Heart left ventricle (tissue), 16 donors: ENCODE data around the gene MSI1. TPM values are rescaled to one million over a fixed set of nuclear protein-coding genes. Genes with fewer than 3 reads are reported as not detected.

Experiments used
- ATAC-seq, 4 donors: fragments of 200-7000 bp; cut with Tn5 transposase; one replicate each; pipeline ENCODE4 v1.9.1; 2020 to 2022; ENCODE audit warnings: moderate library complexity in 4 of 4, mild to moderate bottlenecking in 3 of 4, moderate number of reproducible peaks in 1 of 4
- DNase-seq, 5 donors: peaks; one replicate each; pipeline ENCODE4 v3.0.0-alpha.2; 2020
- H3K27ac ChIP-seq, 12 donors: fragments of 200-600 bp; sonication (generic) in 4 of 12; one replicate each; pipeline versions ENCODE4 v1.5.0 to v1.8.0; 2016 to 2022; ENCODE audit warnings: mild to moderate bottlenecking in 2 of 12
- H3K27me3 ChIP-seq, 9 donors: fragments of 200-600 bp; sonication (generic) in 2 of 9; one replicate each; pipeline versions ENCODE4 v1.5.1 to v1.8.0; 2016 to 2022; ENCODE audit warnings: mild to moderate bottlenecking in 3 of 9
- H3K36me3 ChIP-seq, 9 donors: fragments of 200-600 bp; sonication (generic) in 2 of 9; one replicate each; pipeline versions ENCODE4 v1.5.0 to v1.8.0; 2018 to 2022; ENCODE audit warnings: mild to moderate bottlenecking in 2 of 9
- H3K4me1 ChIP-seq, 12 donors: fragments of 200-600 bp; sonication (generic) in 4 of 12; one replicate each; pipeline versions ENCODE4 v1.5.0 to v1.8.0; 2016 to 2022; ENCODE audit warnings: mild to moderate bottlenecking in 3 of 12
- H3K4me3 ChIP-seq, 12 donors: fragments of 200-600 bp; sonication (generic) in 4 of 12; one replicate each; pipeline versions ENCODE4 v1.5.0 to v1.8.0; 2017 to 2022; ENCODE audit warnings: mild to moderate bottlenecking in 9 of 12, moderate library complexity in 4 of 12
- H3K9me3 ChIP-seq, 12 donors: fragments of 200-600 bp; sonication (generic) in 4 of 12; one replicate each; pipeline versions ENCODE4 v1.5.0 to v1.8.0; 2016 to 2022; ENCODE audit warnings: mild to moderate bottlenecking in 1 of 12
- POLR2A ChIP-seq, 2 donors: fragments of 450-650 bp; IDR thresholded peaks; one replicate each; pipeline ENCODE4 v1.6.1; 2017; ENCODE audit warnings: antibody characterized with exemption in 2 of 2, mild to moderate bottlenecking in 2 of 2, moderate library complexity in 2 of 2
- WGBS, 4 donors: extraction: QIAGEN DNeasy Blood & Tissue Kit in 2 of 4; methylation state at CpG; one replicate each; pipeline versions ENCODE4 v1.1.5 to v1.1.7; 2013 to 2018; 5-methylcytosine and 5-hydroxymethylcytosine counted together
- intact Hi-C, 10 donors: fragments of 100-400 bp; cut with DNase I; formaldehyde crosslinking; loops; one replicate each; pipeline versions ENCODE4 v1.11.1 to v1.14.2; 2022
- polyA plus RNA-seq, 2 donors: library from polyadenylated mRNA; stranded (reverse); fragments of 200-250 nt; gene quantifications; one replicate each; pipeline ENCODE4 v1.2.3, GENCODE V29; 2013
- total RNA-seq, 9 donors: library from RNA; depleted of rRNA in 2 of 9; stranded (reverse); fragments of >200 nt in 2 of 9; fragmentation: NEBNext Ultra II Directional in 3 of 9; extraction: Animal tissue kit (Norgen Biotek cat#: 25700) in 3 of 9; gene quantifications; one replicate each; pipeline versions ENCODE4 v1.1.0 to v1.2.4, GENCODE V29; 2016 to 2023
- TF ChIP-seq, protein P1 (sequence below), 12 donors: fragments of 200-600 bp; sonication (generic) in 4 of 12; IDR thresholded peaks; one replicate each; pipeline versions ENCODE4 v1.5.0 to v1.8.0; 2018 to 2022; ENCODE audit warnings: antibody characterized with exemption in 12 of 12, mild to moderate bottlenecking in 5 of 12
- donor health status: ischemic (EF 13 %, LVEDD 7.1; RV severe dilation, severe dysfunction).
- donor health status: healthy with polysubstance abuse.
- donor health status: DM: no; HTN: yes; CAD: no.
- donor health status: DM: no; HTN: no; CAD: no.
- donor health status: ischemic (EF 25% LVEDD 6.9; RV normal size, moderate dysfunction).
- donor health status: ischemic (EF 25% LVEDD 5.7; RV mildly dilated, moderate dysfunction).
- donor health status: healthy.
- donor health status: DM: yes; HTN: yes; CAD: no.
- donor health status: ischemic (EF 35%, LVEDD 5.7; RV mildly dilated, moderate dysfunction).
- donor health status: nonischemic (EF 11% LVEDD 7.7; RV severe dilation, severe dysfunction).
- donor health status: DM: yes; HTN: yes; CAD: no.
- donor health status: PGD.
- donor health status: ischemic (EF 29% LVEDD 5.4; RV normal size, mild dysfunction).
- donor health status: nonischemic (EF 23%, LVEDD 6.1; RV moderate dilation, normal function).

Gene MSI1
- total and polyA plus RNA-seq, 11 donors, result 2.1 to 8.7 (median 5.4) TPM

DNA sequence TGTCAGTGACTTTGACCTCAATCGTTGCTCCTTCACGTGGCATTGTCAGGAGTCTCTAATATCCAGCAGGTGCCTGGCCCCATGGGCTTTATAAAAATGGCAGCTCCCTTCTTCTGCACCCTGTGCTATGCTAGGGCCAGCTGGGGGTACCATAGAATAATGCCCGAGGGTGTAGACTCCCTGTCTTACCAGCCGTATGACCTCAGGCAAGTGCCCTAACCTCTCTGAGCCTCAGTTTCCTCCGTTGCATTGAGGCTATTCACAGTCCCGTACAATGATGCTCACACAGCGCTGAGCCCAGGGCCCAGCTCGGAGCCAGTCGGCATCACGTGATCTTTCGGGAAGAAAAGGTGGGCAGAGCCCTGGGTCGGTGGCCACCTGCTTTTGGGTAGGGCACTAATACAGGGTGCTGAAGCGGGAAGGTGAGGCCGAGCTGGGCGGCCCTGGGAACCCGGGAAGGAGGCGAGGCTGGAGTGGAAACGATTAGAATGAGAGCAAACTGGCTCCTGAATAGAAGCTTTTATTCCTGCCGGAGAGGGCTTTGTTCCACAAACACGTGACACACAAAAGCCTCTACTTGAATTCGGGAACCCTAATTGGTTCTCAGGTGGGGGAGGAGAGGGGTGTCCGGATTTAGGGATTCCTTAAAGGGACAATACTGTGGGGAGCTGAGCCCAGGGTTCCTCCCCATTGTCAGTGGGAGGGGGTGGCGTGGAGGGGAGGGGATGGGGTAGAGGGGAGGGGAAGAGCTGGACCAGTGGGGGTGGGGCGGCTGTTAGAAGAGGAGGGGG lies 19.9 kb upstream of the MSI1 start:
- H3K27ac ChIP-seq, result no peak overlapping the region
- no peaks in the 10 kb centered on the region for H3K9me3 ChIP-seq
- ATAC-seq (peak in 2 of 4 donors; percentile 22 to 24), DNase-seq (no peak)
- H3K4me3 ChIP-seq, result peak overlapping the region in 3 of 12 donors; percentile 5 to 26 (median 21)
- H3K36me3 ChIP-seq, result no peaks in the 10 kb centered on the region
- no peak for TF ChIP-seq POLR2A (IDR thresholded peaks at IDR 0.05)
- TF ChIP-seq, protein P1, sequence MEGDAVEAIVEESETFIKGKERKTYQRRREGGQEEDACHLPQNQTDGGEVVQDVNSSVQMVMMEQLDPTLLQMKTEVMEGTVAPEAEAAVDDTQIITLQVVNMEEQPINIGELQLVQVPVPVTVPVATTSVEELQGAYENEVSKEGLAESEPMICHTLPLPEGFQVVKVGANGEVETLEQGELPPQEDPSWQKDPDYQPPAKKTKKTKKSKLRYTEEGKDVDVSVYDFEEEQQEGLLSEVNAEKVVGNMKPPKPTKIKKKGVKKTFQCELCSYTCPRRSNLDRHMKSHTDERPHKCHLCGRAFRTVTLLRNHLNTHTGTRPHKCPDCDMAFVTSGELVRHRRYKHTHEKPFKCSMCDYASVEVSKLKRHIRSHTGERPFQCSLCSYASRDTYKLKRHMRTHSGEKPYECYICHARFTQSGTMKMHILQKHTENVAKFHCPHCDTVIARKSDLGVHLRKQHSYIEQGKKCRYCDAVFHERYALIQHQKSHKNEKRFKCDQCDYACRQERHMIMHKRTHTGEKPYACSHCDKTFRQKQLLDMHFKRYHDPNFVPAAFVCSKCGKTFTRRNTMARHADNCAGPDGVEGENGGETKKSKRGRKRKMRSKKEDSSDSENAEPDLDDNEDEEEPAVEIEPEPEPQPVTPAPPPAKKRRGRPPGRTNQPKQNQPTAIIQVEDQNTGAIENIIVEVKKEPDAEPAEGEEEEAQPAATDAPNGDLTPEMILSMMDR (IDR thresholded peaks at IDR 0.05), result no peak
- H3K4me1 ChIP-seq, result peaks cover 0 to 5% (median 0%) of the 10 kb centered on the region in 12 donors
- intact Hi-C loops, result no loop called here
- WGBS, 4 donors, result 11 to 21% (median 14%) methylated on average over 23 to 24 of the region's 24 CpGs
- peaks cover 0 to 19% (median 5%) of the 10 kb centered on the region in 9 donors for H3K27me3 ChIP-seq

DNA sequence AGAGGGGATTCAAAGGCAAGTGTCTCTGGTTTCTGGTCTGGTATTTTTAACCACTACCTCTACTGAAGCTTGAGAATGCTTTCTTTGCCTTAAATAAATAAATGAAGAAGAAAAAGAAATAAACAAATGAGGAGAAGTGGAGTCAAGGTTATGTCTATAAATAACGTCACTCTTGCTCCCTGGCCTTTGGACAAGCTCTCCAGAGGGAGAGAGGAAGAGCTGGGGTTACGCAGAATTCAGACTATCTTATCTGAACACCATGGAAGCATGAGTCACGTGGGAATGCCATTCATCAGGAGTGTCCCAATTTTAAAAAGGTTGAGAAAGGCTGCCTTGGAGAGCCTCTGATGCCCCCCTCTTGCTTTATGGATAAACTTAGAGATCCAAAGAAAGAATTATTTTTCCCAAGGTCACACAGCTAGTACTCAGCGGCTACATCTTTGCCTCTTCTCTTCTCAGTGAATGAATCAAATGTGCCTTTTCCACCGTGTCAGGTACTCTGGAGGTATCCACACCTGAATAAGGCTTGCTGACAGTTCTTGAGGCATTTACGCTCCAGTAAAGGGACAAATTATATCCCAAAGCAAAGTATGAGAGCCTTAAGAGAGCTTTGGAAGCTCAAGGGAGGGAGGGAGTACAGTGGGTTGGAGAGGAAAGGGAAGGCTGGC lies 12.9 kb upstream of the MSI1 start:
- TF ChIP-seq, protein P1 (IDR thresholded peaks at IDR 0.05), result no peak
- no peak for TF ChIP-seq POLR2A (IDR thresholded peaks at IDR 0.05)
- WGBS, 4 donors, result 21 to 27% (median 24%) methylated on average over 6 of the region's 6 CpGs
- intact Hi-C loops, result no loop called here

DNA sequence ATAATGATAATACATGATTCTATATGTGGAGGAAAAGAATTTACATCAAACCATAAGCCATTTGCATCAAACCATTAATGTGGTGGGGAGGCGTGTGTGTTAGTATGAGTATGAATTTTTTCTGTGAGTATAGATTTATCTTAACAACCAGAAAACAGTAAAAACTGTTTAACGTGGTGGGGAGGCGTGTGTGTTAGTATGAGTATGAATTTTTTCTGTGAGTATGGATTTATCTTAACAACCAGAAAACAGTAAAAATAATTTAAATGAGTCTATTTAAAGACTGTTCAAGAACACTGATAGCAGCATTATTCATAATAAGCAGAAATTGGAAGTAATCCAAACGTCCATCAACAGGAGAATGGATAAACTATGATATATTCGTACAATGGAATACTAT lies 9.1 kb upstream of the MSI1 start:
- Histone ChIP-seq H3K4me3 (no peak overlapping the region), H3K27me3 (peaks cover 0 to 32% (median 0%) of the 10 kb centered on the region in 9 donors), H3K9me3 (no peaks in the 10 kb centered on the region), H3K36me3 (no peaks in the 10 kb centered on the region), H3K4me1 (peaks cover 0 to 18% (median 6%) of the 10 kb centered on the region in 12 donors), H3K27ac (no peak overlapping the region)
- TF ChIP-seq, protein P1 (IDR thresholded peaks at IDR 0.05), result no peak
- no peak for TF ChIP-seq POLR2A (IDR thresholded peaks at IDR 0.05)
- WGBS, 4 donors, result 50 to 60% (median 56%) methylated on average over 5 of the region's 5 CpGs
- no peak for ATAC-seq
- no peak for DNase-seq
- intact Hi-C loops, result no loop called here

More for the DNA sequence above, 12.9 kb upstream of the MSI1 start:
- Histone ChIP-seq H3K4me1 (peaks cover 0 to 18% (median 6%) of the 10 kb centered on the region in 12 donors), H3K4me3 (no peak overlapping the region), H3K27me3 (peaks cover 0 to 19% (median 5%) of the 10 kb centered on the region in 9 donors), H3K27ac (peak overlapping the region in 7 of 12 donors; percentile 20 to 69 (median 54)), H3K36me3 (no peaks in the 10 kb centered on the region), H3K9me3 (no peaks in the 10 kb centered on the region)
- DNase-seq (no peak), ATAC-seq (peak; percentile 88 to 97 (median 94))

DNA sequence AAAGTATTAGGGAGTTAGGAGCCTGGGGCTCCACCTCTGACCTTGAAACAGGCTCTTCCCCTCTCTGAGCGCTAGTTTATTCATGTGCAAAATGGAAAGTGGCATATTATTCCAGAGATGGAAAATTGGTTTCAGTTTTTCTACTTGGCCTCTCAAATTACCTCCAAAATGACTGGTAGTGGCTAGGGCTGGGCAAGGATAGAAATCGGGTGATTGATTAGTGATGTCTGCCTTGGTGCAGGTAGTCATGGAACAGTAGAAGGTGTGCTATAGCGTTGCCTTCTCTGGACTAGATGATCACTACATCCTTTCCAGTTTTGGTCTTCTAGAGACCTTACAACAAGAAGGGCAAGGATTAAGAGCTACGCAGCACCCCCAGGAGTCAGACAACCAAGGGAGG lies 8.6 kb upstream of the MSI1 start:
- WGBS, 4 donors, result 88 to 92% (median 91%) methylated on average over 4 of the region's 4 CpGs
- no peak overlapping the region for H3K27ac ChIP-seq

More for the DNA sequence above, 8.6 kb upstream of the MSI1 start:
- Histone ChIP-seq H3K9me3 (no peaks in the 10 kb centered on the region), H3K27me3 (peaks cover 0 to 33% (median 0%) of the 10 kb centered on the region in 9 donors), H3K4me1 (peaks cover 0 to 17% (median 5%) of the 10 kb centered on the region in 12 donors), H3K36me3 (no peaks in the 10 kb centered on the region), H3K4me3 (no peak overlapping the region)
- no peak for TF ChIP-seq POLR2A (IDR thresholded peaks at IDR 0.05)
- TF ChIP-seq, protein P1 (IDR thresholded peaks at IDR 0.05), result no peak
- intact Hi-C loops, result no loop called here
- DNase-seq (no peak), ATAC-seq (no peak)
